SU-DHL-6 (cell line): ENCODE data around the gene ARF6.

ENCODE experiments used
- CTCF ChIP-seq: fragments of 200-600 bp; sonication (generic); IDR thresholded peaks from one replicate; pipeline ENCODE4 v1.5.1; 2017; ENCODE audit warnings: antibody characterized with exemption, mild to moderate bottlenecking, low read length, moderate library complexity; ENCODE audit not compliant: insufficient read depth, poor library complexity, severe bottlenecking
- EZH2phosphoT487 ChIP-seq: fragments of 200-600 bp; sonication (generic), shearing (Covaris generic); conservative IDR thresholded peaks from 2 replicates; pipeline ENCODE4 v1.6.1; 2018; ENCODE audit warnings: mild to moderate bottlenecking, antibody characterized with exemption, low read length, moderate library complexity, mixed read lengths

- TF ChIP-seq CTCF (no peak), EZH2phosphoT487 (no peak)
Observed at GRCh38 chr14:49900973-49901372, 8.1 kb downstream of the ARF6 start.
